GM18526 (cell line): ENCODE measurements around the gene P2RX7.

Experiments used
- POLR2A ChIP-seq: IDR thresholded peaks from 3 replicates; pipeline ENCODE4 v1.6.1; 2011; ENCODE audit not compliant: insufficient read length; ENCODE audit errors: extremely low read depth

P2RX7 gene

DNA sequence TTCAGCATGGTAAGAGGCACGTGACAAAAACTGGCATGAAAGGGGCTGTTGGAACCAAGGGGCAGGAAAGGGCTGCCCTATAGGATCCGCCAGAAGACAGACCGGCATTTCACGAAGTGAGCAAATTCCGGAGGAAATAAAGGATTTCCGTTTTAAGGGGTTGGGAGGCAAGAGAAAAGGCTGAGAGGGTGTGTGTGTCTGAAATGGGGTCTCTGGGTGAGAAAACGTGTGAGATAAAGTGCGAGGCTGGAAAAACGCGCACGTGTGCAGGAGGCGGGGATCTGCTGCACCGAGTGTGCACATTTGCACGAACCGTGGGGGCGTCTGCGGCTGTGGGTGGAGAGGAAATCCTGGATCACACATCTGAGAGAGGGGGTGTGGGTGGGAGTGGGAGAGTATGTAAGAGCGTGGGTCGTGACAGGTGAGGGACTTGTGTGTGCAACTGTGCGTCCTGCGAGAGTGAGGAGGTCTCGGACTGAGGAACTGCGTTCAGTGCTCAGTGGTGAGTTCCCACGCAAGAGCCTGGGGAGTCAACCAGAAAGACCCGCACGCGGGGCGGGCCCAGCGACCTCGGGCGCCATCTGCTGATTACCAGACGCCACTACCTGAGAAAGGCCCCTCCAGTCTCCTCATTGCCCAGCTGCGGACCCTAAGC, 37.0 kb upstream of the P2RX7 start:
- TF ChIP-seq POLR2A: no peak

DNA sequence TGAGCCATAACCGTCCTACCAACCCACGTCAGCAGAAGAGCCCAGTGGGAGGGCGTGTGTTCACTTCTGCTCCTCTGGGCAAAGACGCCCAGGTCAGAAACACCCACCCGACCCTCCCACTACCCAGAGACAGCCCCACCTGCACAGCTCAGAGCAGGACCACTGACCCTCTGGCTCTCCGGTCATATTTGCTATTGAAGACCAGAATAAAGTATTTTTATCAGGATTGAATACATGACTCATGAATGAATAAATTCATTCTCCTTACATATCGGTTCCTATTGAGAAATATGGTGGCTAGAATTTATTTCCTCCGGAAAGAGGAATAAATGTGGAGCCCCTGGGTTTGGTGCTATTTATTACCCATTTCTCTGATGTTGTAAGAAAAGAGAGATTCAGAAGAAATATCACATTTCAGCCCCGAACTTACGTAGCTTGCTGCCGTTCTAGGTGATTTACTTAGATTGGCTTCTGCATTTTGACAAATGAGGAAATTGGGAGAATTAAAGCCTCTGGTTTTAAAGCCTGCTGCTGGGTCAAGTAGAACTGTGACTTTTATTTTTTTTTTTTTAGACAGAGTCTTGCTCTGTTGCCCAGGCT, 36.4 kb upstream of the P2RX7 start:
- no peak for TF ChIP-seq POLR2A

DNA sequence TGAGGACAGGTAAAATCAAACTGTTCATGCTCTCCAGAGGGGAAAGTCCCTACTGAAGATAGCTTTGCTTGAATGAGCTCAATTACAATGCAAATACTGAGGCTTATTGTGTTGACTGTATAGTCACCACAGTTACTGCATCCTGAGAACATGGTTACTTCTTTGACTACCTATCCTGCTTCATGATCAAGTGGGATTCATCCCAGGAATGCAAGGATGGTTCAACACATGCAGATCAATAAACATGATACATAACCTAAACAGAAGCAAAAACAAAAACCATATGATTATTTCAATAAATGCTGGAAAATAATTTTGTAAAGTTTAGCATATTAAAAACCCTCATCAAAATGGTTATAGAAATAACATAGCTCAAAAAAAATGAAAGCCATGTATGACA, 32.9 kb upstream of the P2RX7 start:
- TF ChIP-seq POLR2A: no peak

DNA sequence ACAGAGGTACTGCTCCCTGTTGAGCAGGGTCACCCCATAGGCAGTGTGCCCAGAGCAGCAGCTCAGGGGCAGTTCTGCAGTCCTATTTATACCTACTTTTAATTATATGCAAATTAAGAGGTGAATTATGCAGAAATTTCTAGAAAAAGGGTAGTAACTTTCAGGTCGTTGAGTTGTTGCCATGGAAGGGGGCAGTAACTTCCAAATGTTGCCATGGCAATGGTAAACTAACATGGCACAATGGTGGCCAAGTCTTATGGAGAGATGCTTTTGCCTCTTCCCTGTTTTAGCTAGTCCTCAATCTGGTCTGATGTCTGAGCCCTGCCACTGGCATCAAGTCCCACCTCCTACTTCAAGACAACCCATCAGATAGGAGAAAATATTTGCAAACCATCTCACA, 30.4 kb upstream of the P2RX7 start:
- TF ChIP-seq POLR2A: no peak

DNA sequence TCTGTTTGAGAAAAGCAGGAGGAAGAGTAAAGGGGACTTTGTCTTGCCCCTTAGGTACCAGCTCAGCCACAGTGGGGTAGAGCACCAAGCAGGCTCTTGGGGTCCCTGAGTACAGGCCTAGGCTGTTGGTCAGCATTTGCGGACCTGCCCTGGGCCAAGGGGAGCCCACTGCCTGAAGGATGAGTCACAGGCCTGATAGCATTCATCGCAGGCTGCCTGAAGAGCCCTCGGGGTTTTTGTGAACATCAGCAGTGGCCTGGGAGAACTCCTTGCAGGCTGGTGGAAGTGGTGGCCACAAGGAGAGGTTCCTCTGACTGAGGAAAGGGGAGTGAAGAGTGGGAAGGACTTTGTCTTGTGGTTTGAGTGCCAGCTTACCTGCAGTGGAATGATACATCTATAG, 25.0 kb upstream of the P2RX7 start:
- no peak for TF ChIP-seq POLR2A

DNA sequence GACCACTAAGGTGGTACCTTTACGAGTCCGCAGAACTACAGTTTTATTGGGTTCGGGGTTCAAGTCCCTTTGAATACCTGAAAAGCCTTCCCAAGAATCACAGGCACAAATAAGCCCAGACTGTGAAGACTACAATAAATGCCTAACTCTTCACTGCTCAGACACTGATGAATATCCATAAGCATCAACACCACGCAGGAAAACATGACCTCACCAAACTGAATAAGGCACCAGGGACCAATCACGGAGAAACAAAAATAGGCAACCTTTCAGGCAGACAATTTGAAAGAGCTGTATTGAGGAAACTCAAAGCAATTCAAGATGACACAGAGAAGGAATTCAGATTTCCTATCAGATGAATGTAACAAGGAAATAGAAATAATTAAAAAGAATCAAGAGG, 24.2 kb upstream of the P2RX7 start:
- no peak for TF ChIP-seq POLR2A

DNA sequence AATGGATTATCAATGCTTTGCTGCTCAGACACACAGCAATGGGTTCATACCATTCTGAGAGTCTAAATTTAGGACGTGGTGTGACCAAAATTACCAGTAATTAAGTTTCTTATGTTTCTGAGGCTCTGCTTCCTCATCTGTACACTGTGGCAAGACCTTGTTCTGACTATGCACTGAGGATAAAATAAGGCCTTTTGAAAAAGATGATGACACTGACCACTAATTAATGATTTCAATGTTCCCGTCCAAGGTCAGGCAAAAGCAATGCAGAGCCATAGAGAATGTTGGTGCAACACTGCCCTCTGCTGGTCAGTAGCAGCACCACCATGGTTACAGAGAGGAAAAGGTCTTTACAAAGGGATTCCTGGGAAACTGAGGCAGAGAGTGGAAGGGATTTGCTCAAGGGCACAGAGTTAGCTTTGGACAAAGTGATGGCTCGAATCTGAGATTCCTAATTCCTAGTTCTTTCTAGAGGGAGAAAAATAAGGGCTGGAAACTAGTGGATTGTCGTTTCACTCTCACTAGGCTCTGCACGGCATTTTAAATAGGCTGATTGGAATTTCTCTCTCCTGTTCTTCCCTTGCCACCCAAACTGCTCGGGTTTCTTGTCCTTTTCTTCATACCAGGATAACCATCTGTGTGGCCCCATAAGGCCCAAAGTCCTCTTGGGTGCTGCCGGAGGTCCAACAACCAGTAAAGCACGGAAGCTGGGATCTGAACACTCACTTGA, 22.3 kb upstream of the P2RX7 start:
- TF ChIP-seq POLR2A: no peak

DNA sequence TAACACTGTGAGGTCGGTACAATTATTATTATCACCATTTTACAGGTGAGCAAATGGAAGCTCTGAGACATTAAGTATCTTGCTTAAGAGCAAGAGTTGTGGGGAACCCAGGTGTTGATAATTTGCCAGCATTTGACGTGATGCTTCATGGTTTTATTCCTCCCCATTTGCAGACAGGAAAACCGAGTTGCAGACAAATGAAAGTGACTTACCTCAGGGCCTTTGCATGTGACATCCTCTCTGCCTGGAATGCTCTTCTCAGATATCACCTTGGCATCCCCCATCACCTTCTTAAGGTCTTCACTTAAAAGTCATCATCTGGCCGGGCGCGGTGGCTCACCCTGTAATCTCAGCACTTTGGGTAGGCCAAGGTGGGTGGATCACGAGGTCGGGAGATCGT, 21.0 kb upstream of the P2RX7 start:
- TF ChIP-seq POLR2A: no peak

DNA sequence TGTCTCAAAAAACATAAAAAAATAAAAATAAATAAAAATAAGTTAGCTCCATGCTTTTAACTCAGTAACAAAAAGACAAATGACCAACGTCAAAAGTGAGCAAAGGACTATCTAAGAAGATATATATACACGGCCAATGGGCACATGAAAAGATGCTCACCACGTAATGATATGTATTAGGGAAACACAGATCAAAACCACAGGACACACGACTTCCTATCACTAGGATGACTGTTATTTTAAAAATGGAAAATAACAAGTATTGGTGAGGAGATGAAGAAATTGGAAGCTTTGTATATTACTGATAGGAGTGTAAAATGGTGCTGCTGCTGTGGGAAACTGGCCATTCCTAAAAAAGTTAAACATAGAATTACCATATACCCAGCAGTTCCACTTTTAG, 20.2 kb upstream of the P2RX7 start:
- TF ChIP-seq POLR2A: no peak

DNA sequence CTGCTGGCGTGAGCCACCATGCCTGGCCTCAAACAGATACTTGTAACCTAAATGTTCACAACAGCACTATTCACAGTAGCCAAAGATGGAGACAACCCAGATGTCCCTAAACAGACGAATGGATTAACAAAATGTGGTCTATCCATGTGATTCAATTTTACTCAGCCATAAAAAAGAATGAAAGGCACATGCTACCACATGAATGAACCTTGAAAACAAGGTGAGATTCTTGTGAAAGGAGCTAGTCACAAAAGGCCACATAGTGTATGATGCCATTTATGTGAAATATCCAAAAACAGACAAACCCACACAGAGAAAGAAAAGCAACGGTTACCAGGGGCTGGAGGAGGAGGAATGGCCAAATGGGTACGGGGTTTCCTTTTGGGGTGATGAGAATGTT, 19.6 kb upstream of the P2RX7 start:
- no peak for TF ChIP-seq POLR2A

DNA sequence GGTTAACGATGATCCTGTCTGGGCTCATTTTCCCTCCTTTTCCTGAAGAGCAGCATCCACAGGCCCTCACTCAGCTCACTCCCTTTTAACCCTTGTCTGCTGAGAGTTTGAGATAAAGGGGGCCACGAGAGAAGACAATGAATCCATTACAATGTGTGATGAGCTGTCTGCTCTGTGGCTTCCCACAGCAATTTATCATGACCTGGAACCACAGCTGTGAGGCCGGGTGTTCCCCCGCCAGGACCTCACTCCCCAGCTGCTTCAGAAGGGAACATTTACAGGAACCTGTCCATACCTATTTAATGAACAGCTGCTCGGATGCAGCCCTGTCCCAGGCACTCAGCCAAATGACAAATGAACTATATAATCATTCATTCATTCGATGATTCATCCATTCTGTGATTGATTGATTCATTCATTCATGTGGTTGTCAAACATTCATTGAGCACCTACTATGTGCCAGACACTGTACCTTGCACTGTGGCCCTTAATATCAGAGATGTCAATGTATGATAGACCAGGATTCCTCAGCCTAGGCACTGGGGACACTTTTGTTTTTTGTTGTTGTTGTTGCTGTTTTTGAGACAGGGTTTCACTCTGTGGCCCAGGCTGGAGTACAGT, 18.5 kb upstream of the P2RX7 start:
- no peak for TF ChIP-seq POLR2A

DNA sequence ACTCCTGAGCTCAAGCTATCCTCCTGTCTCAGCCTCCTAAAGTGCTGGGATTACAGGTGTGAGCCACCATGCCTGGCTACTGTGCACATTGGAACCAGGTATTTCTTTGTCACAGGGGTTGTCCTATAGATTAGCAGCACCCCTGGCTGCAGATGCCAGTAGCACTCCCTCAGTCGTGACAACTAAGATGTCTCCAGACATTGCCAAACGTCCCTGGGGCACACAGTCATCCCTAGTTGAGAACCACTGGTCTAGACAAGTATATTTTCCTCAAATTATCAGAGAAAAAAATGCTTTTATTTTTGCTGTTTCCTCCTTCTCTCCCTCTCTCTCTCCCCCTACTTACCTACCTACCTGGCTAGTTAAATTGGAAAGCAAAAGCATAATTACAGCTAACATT, 17.9 kb upstream of the P2RX7 start:
- TF ChIP-seq POLR2A: no peak

DNA sequence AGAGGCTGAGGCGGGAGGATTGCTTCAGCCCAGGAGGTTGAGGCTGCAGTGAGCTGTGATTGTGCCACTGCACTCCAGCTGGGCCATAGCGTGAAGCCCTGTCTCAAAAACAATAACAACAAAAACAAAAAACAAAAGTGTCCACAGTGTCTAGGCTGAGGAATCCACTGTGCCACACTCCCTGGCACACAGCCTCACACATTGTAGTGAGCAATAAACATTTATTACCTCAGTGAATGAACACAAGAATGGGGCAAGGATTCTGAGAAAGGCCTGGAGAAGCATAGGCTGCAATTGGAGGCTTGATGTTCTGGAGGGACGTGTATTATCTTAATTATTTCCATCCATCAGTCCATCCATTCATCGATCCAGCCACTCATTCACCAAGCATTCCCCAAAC, 17.1 kb upstream of the P2RX7 start:
- no peak for TF ChIP-seq POLR2A

DNA sequence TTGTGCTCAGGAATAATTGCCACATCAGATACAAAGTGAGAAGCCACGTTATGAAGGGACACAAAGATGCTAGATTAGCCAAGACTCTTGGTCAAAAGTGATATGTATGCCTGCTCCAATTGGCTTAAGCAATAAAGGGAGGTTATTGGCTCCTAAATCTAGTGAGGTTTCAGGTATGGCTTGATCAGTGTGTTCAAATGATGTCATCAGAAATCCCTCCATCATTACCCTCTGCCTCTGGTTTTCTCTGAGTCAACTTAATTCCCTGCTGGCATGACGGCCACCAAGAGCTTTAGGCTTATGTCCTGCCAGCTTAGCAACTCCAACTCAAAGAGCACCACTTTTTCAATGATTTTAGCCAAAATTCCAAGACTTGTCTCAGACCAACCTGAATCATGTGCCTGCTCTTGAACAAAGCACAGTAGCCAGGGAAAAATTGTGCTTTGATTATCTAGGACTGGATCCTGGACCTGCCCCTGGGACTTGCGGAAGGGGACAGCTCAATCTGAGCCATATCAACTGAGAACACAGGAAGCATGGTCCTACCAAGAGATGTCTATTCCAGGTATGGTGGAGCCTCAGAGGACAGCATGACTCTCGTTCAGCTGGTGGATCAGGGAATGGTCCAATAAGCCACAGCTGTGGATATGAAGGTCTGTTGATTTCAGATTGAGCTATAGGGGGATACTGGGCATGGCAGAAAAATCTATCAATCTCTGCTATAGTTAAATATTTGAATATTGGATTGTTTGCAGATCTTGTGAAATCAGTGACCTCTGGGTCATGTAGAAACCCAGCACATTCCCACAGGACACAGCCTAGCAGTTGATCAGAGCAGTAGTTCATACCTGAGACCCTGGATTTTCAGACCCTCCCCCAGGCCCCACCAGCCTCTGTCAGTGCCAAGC, 16.1 kb upstream of the P2RX7 start:
- TF ChIP-seq POLR2A: no peak

DNA sequence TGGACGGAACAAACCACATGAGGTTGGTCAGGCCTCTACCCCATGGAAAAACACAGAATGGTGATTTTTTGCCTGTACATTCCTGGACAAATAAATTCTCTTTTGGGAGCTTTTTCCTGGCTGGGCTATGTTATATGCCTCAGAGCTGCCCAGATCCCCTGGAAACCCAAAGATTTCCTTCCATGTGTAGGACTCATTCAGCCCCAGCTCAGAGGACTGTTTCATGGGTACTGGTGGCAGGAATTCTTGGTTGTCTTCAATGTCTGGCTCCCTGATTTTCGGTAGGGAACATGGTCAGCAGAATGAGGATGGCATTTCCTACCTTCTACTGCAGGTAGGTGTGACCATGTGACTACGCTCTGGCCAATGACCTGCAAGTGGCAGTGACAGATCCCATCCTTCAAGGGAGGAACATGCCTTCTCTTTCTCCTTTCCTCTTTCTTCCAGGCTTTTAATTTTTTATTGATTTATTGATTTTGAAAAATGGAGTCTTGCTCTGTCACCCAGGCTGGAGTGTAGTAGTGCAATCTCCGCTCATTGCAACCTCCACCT, 15.4 kb upstream of the P2RX7 start:
- TF ChIP-seq POLR2A: no peak
